ENCODE data around the gene CRYBA1. TPM values are rescaled to one million over a fixed set of nuclear protein-coding genes. Genes with fewer than 3 reads are reported as not detected.

The CRYBA1 gene
- total and polyA plus RNA-seq, 2 of the 8 experiments (the other 6 are each of a cell fraction or from before 2014, with no cell fraction given): not detected

DNA sequence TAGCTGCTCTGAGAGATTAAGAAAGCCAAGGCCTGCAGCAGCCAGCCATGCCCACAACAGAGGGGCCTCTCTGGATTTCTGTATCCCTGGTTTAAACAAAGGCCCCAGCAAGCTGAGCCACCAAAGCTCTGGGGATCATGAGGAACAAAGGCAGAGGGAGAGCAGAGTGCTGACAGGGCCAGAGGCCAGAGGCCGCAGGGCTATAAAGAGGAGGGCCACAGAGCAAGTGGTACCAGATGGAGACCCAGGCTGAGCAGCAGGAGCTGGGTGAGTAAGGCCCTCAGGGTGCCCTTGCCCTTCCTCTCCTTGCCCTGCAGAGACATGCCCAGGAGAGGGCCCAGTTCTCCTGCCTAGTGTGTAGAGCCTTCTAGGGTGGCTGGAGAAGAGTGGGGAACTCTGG lies at the start of gene CRYBA1 (continued):
- no peak for TF ChIP-seq HDAC2 (IDR thresholded peaks at IDR 0.05; ENCODE audit: borderline replicate concordance in 1 of 2, low read depth in 2 of 2, low read length in 2 of 2)
- TF ChIP-seq CHD1 (IDR thresholded peaks at IDR 0.05; ENCODE audit: low read depth, low read length): no peak
- TF ChIP-seq POLR2A (IDR thresholded peaks at IDR 0.05; ENCODE audit: control extremely low read depth in 1 of 2, low read depth in 2 of 2, low read length in 2 of 2): no peak
- TF ChIP-seq MAX (IDR thresholded peaks at IDR 0.05): no peak
- no peak for TF ChIP-seq CHD7 (IDR thresholded peaks at IDR 0.05; ENCODE audit: insufficient replicate concordance, low read length)
- TF ChIP-seq EGR1 (IDR thresholded peaks at IDR 0.05; ENCODE audit: borderline replicate concordance, low read depth, low read length): no peak
- no peak for TF ChIP-seq SIN3A (conservative IDR thresholded peaks at IDR 0.05 in 1 of 2, IDR thresholded peaks at IDR 0.05 in 1 of 2; ENCODE audit: low read depth in 1 of 2, low read length in 2 of 2)
